Tibial nerve (tissue), 4 donors: Measurements from ENCODE around the gene POLE2. TPM values are rescaled to one million over a fixed set of nuclear protein-coding genes. Genes with fewer than 3 reads are reported as not detected.
A peak's percentile ranks its signal among the peaks of the same experiment; 100 is the strongest.
"Not testable (repeated sequence)": the region's sequence is repeated elsewhere in the genome, so short reads cannot be mapped to it uniquely, and the experiment has no call there.

Experiments
- DNase-seq, 2 donors: peaks; one replicate each; pipeline ENCODE4 v3.0.0-alpha.2; 2019; ENCODE audit warnings: low spot score in 2 of 2
- H3K27ac ChIP-seq, 4 donors: fragments of 200-600 bp; sonication (generic) in 3 of 4; one replicate each; pipeline ENCODE4 v1.5.1; 2017 to 2019; ENCODE audit warnings: mild to moderate bottlenecking in 1 of 4
- H3K27me3 ChIP-seq, 2 donors: fragments of 200-600 bp; sonication (generic) in 1 of 2; one replicate each; pipeline versions ENCODE4 v1.5.1 to v1.6.0; 2017 to 2019
- H3K36me3 ChIP-seq, 3 donors: fragments of 200-600 bp; sonication (generic); one replicate each; pipeline ENCODE4 v1.5.1; 2018 to 2019
- H3K4me1 ChIP-seq, 4 donors: fragments of 200-600 bp; sonication (generic) in 3 of 4; one replicate each; pipeline ENCODE4 v1.5.1; 2017 to 2019
- H3K4me3 ChIP-seq, 4 donors: fragments of 200-600 bp; sonication (generic) in 3 of 4; one replicate each; pipeline ENCODE4 v1.5.1; 2017 to 2019; ENCODE audit warnings: mild to moderate bottlenecking in 1 of 4, moderate library complexity in 1 of 4
- H3K9me3 ChIP-seq, 4 donors: fragments of 200-600 bp; sonication (generic) in 3 of 4; one replicate each; pipeline ENCODE4 v1.5.1; 2017 to 2019
- CTCF ChIP-seq, 5 experiments: fragments of 200-600 bp in 3 of 5; fragments of 450-650 bp in 2 of 5; sonication (generic) in 3 of 5; IDR thresholded peaks; one replicate each; pipeline ENCODE4 v1.5.1; 2016 to 2019; ENCODE audit warnings: antibody characterized with exemption in 5 of 5, mild to moderate bottlenecking in 3 of 5, moderate library complexity in 2 of 5
- EP300 ChIP-seq, 2 donors: sonication (generic); formaldehyde crosslinking; IDR thresholded peaks; one replicate each; pipeline ENCODE4 v1.6.1; 2017; ENCODE audit warnings: antibody characterized with exemption in 2 of 2, mild to moderate bottlenecking in 1 of 2
- POLR2A ChIP-seq, 2 donors: fragments of 450-650 bp; IDR thresholded peaks; one replicate each; pipeline ENCODE4 v1.6.1; 2017; ENCODE audit warnings: antibody characterized with exemption in 2 of 2, mild to moderate bottlenecking in 2 of 2, moderate library complexity in 2 of 2
- WGBS, 2 donors: methylation state at CpG; one replicate each; pipeline ENCODE4 v1.1.5; 2018; 5-methylcytosine and 5-hydroxymethylcytosine counted together
- total RNA-seq, 4 donors: library from RNA; depleted of rRNA; stranded (reverse); fragments of >200 nt; gene quantifications; one replicate each; pipeline ENCODE4 v1.1.0, GENCODE V29; 2016

Gene POLE2
- total RNA-seq, 4 donors from 2014 or later, result 1.1 to 9.6 (median 1.9) TPM

- 89 to 90% methylated on average over 2 of the region's 2 CpGs for WGBS, 2 donors
- Histone ChIP-seq H3K4me3 (no peak overlapping the region), H3K36me3 (no peaks in the 10 kb centered on the region), H3K4me1 (no peaks in the 10 kb centered on the region), H3K27me3 (no peaks in the 10 kb centered on the region), H3K27ac (no peak overlapping the region), H3K9me3 (no peaks in the 10 kb centered on the region)
- no peak for DNase-seq
- TF ChIP-seq CTCF (IDR thresholded peaks at IDR 0.05) (no peak), EP300 (IDR thresholded peaks at IDR 0.05) (no peak), POLR2A (IDR thresholded peaks at IDR 0.05) (no peak)
Observed at GRCh38 chr14:49659526-49660455, 28.2 kb downstream of the POLE2 start.

GRCh38 chr14:49657500-49657899 is 30.5 kb downstream of the POLE2 start:
- whole genome bisulfite sequencing, 2 donors, result 91% methylated on average over 6 of the region's 6 CpGs
- not testable (repeated sequence) for H3K9me3 ChIP-seq, H3K4me1 ChIP-seq

DNA sequence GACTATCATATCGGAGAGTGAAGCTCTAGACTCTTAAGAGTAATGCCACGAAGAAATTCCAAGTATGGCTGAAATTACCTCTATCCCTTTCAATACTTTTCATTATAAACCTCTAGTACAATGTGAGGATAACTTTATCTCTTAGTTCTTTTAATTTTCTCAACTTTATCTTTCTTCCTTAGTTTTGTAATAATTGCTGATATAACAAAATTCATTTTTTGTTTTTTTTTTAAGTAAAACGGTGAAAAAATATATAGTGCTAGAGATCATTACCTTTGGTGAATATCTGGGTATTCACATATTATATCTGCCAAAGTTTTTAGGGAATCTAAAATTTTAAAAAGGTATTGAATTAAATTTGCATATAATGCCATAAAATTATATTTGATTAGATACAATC is 33.5 kb downstream of the POLE2 start:
- H3K27me3 ChIP-seq, result no peaks in the 10 kb centered on the region
- no peak for DNase-seq
- 95% methylated on average over 3 of the region's 3 CpGs for WGBS, 2 donors
- no peaks in the 10 kb centered on the region for H3K36me3 ChIP-seq
- no peak overlapping the region for H3K4me3 ChIP-seq
- TF ChIP-seq CTCF (IDR thresholded peaks at IDR 0.05) (no peak), POLR2A (IDR thresholded peaks at IDR 0.05) (no peak), EP300 (IDR thresholded peaks at IDR 0.05) (no peak)
- no peaks in the 10 kb centered on the region for H3K9me3 ChIP-seq
- H3K27ac ChIP-seq, result no peak overlapping the region
- H3K4me1 ChIP-seq, result no peaks in the 10 kb centered on the region

More at GRCh38 chr14:49657500-49657899, 30.5 kb downstream of the POLE2 start:
- DNase-seq, H3K27me3 ChIP-seq, H3K27ac ChIP-seq, H3K36me3 ChIP-seq, H3K4me3 ChIP-seq: not testable (repeated sequence)

GRCh38 chr14:49653508-49653907 is 34.5 kb downstream of the POLE2 start:
- TF ChIP-seq CTCF (IDR thresholded peaks at IDR 0.05) (no peak), EP300 (IDR thresholded peaks at IDR 0.05) (no peak), POLR2A (IDR thresholded peaks at IDR 0.05) (no peak)
- DNase-seq, result no peak
- 92 to 93% methylated on average over 6 of the region's 6 CpGs for WGBS, 2 donors
- Histone ChIP-seq H3K36me3 (no peaks in the 10 kb centered on the region), H3K27me3 (no peaks in the 10 kb centered on the region), H3K9me3 (no peaks in the 10 kb centered on the region), H3K4me1 (no peaks in the 10 kb centered on the region), H3K27ac (no peak overlapping the region), H3K4me3 (no peak overlapping the region)

DNA sequence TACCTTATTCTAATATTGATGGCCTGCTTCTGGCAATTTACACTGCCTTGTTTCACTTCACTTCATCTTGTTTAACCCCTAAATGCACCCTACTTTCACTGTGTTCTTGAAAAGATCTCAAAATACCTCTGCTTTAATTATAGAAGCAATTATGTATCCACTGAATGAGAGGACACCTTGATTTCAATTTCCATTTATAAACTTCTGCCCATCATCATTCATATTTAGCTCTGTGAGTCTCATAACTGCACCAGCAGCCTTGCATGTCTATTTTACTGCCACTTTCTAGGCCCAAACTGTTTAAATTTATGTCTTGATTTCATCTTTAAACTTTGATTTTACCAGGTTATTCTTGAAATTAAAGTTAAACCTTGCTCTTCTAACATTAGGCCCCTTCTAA is 45.9 kb downstream of the POLE2 start:
- no peaks in the 10 kb centered on the region for H3K9me3 ChIP-seq
- no peak for DNase-seq
- peak overlapping the region in 2 of 4 donors; percentile 55 to 63 for H3K27ac ChIP-seq
- no peak overlapping the region for H3K4me3 ChIP-seq
- no peak for TF ChIP-seq POLR2A (IDR thresholded peaks at IDR 0.05)
- TF ChIP-seq CTCF (IDR thresholded peaks at IDR 0.05), result no peak
- no peak for TF ChIP-seq EP300 (IDR thresholded peaks at IDR 0.05)
- H3K27me3 ChIP-seq, result no peaks in the 10 kb centered on the region
- H3K36me3 ChIP-seq, result peaks cover 0 to 4% (median 0%) of the 10 kb centered on the region in 3 donors
- H3K4me1 ChIP-seq, result peaks cover 0 to 26% (median 8%) of the 10 kb centered on the region in 4 donors
